ENCODE results near the gene RNASE9. TPM values are rescaled to one million over a fixed set of nuclear protein-coding genes. Genes with fewer than 3 reads are reported as not detected.

The RNASE9 gene
- total and polyA plus RNA-seq, 7 donors, result not detected

GRCh38 chr14:20559461-20559904, 1.4 kb downstream of the RNASE9 start:
- TF ChIP-seq CTCF (IDR thresholded peaks at IDR 0.05), result no peak
- H3K9me3 ChIP-seq, result no peaks in the 10 kb centered on the region
- H3K27ac ChIP-seq, result no peak overlapping the region
- no peaks in the 10 kb centered on the region for H3K36me3 ChIP-seq (ENCODE audit: insufficient read depth in 1 of 2, low read depth in 1 of 2)
- no peak for DNase-seq
- 16 to 35% (median 35%) methylated on average over 2 of the region's 2 CpGs for WGBS, 3 donors
- no peak overlapping the region for H3K4me3 ChIP-seq
- H3K27me3 ChIP-seq (ENCODE audit: insufficient read depth in 3 of 3, low read length in 2 of 3), result peaks cover 0 to 3% (median 2%) of the 10 kb centered on the region in 3 donors
- ATAC-seq, result no peak
- intact Hi-C loops (cut with DNase I), result no loop called here
- H3K4me1 ChIP-seq, result no peaks in the 10 kb centered on the region

- no peak for ATAC-seq
- intact Hi-C loops (cut with DNase I), result no loop called here
- 50 to 58% (median 55%) methylated on average over 2 of the region's 2 CpGs for WGBS, 3 donors
Observed at GRCh38 chr14:20557212-20557542, 3.7 kb downstream of the RNASE9 start.

GRCh38 chr14:20556500-20557211, 4.2 kb downstream of the RNASE9 start:
- Histone ChIP-seq H3K27ac (no peak overlapping the region), H3K36me3 (ENCODE audit: insufficient read depth in 1 of 2, low read depth in 1 of 2) (no peaks in the 10 kb centered on the region), H3K27me3 (ENCODE audit: insufficient read depth in 3 of 3, low read length in 2 of 3) (peaks cover 0 to 3% (median 0%) of the 10 kb centered on the region in 3 donors), H3K9me3 (no peaks in the 10 kb centered on the region), H3K4me3 (no peak overlapping the region), H3K4me1 (no peaks in the 10 kb centered on the region)
- ATAC-seq (no peak), DNase-seq (no peak)
- WGBS, 3 donors, result 67 to 74% (median 68%) methylated on average over 11 of the region's 11 CpGs
- intact Hi-C loops (cut with DNase I), result no loop called here
- no peak for TF ChIP-seq CTCF (IDR thresholded peaks at IDR 0.05)

More at GRCh38 chr14:20557212-20557542, 3.7 kb downstream of the RNASE9 start:
- no peak overlapping the region for H3K4me3 ChIP-seq
- H3K4me1 ChIP-seq, result no peaks in the 10 kb centered on the region
- H3K27me3 ChIP-seq (ENCODE audit: insufficient read depth in 3 of 3, low read length in 2 of 3), result peaks cover 0 to 3% (median 1%) of the 10 kb centered on the region in 3 donors
- H3K9me3 ChIP-seq, result no peaks in the 10 kb centered on the region
- no peak overlapping the region for H3K27ac ChIP-seq
- no peak for TF ChIP-seq CTCF (IDR thresholded peaks at IDR 0.05)
- no peaks in the 10 kb centered on the region for H3K36me3 ChIP-seq (ENCODE audit: insufficient read depth in 1 of 2, low read depth in 1 of 2)
- no peak for DNase-seq

GRCh38 chr14:20555845-20556244, 5.0 kb downstream of the RNASE9 start:
- TF ChIP-seq CTCF (IDR thresholded peaks at IDR 0.05), result no peak
- Histone ChIP-seq H3K4me3 (no peak overlapping the region), H3K27ac (no peak overlapping the region), H3K9me3 (no peaks in the 10 kb centered on the region), H3K4me1 (no peaks in the 10 kb centered on the region), H3K36me3 (ENCODE audit: insufficient read depth in 1 of 2, low read depth in 1 of 2) (no peaks in the 10 kb centered on the region), H3K27me3 (ENCODE audit: insufficient read depth in 3 of 3, low read length in 2 of 3) (peaks cover 0 to 3% (median 0%) of the 10 kb centered on the region in 3 donors)
- 83 to 90% (median 87%) methylated on average over 3 of the region's 3 CpGs for WGBS, 3 donors
- ATAC-seq (no peak), DNase-seq (no peak)
- intact Hi-C loops (cut with DNase I), result no loop called here

- Histone ChIP-seq H3K36me3 (ENCODE audit: insufficient read depth in 1 of 2, low read depth in 1 of 2) (no peaks in the 10 kb centered on the region), H3K9me3 (no peaks in the 10 kb centered on the region), H3K4me3 (no peak overlapping the region), H3K27me3 (ENCODE audit: insufficient read depth in 3 of 3, low read length in 2 of 3) (peaks cover 0 to 3% (median 0%) of the 10 kb centered on the region in 3 donors), H3K4me1 (no peaks in the 10 kb centered on the region), H3K27ac (no peak overlapping the region)
- intact Hi-C loops (cut with DNase I), result no loop called here
- no peak for TF ChIP-seq CTCF (IDR thresholded peaks at IDR 0.05)
- ATAC-seq (no peak), DNase-seq (no peak)
Observed at GRCh38 chr14:20553024-20553423, 7.8 kb downstream of the RNASE9 start.

Measured in psoas muscle (tissue), 8 donors.